Smooth muscle cell (in vitro differentiated cells): ENCODE results near the gene FMN1. TPM values are rescaled to one million over a fixed set of nuclear protein-coding genes. Genes with fewer than 3 reads are reported as not detected.

Experiments
- DNase-seq: peaks from one replicate; lab custom pipeline; 2025; ENCODE audit not compliant: unreplicated experiment; lab: John Stamatoyannopoulos, UW
- H2AFZ ChIP-seq: fragments of 200-600 bp; sonication (generic); 2 replicates; pipeline ENCODE4 v1.6.0; 2016; ENCODE audit warnings: antibody characterized with exemption, low read depth, mild to moderate bottlenecking
- H3F3A ChIP-seq: fragments of 200-600 bp; sonication (generic); 2 replicates; pipeline ENCODE4 v1.6.0; 2017; ENCODE audit warnings: antibody characterized with exemption, low read depth
- H3K27ac ChIP-seq: fragments of 200-600 bp; sonication (generic); 2 replicates; pipeline ENCODE4 v1.5.1; 2016; ENCODE audit warnings: low read depth, mild to moderate bottlenecking
- H3K27me3 ChIP-seq: fragments of 200-600 bp; sonication (generic); 2 replicates; pipeline ENCODE4 v1.6.1; 2016; ENCODE audit warnings: low read depth, mild to moderate bottlenecking
- H3K36me3 ChIP-seq: fragments of 200-600 bp; sonication (generic); 2 replicates; pipeline ENCODE4 v1.5.1; 2016; ENCODE audit warnings: low read depth
- H3K4me1 ChIP-seq: fragments of 200-600 bp; sonication (generic); 2 replicates; pipeline ENCODE4 v1.5.1; 2016; ENCODE audit warnings: low read depth
- H3K4me2 ChIP-seq: fragments of 200-600 bp; sonication (generic); 2 replicates; pipeline ENCODE4 v1.6.0; 2016; ENCODE audit warnings: mild to moderate bottlenecking
- H3K4me3 ChIP-seq: fragments of 200-600 bp; sonication (generic); 2 replicates; pipeline ENCODE4 v1.5.1; 2016; ENCODE audit warnings: mild to moderate bottlenecking
- H3K79me2 ChIP-seq: fragments of 200-600 bp; sonication (generic); 2 replicates; pipeline ENCODE4 v1.6.0; 2016; ENCODE audit warnings: low read depth, mild to moderate bottlenecking
- H3K9ac ChIP-seq: fragments of 200-600 bp; sonication (generic); 2 replicates; pipeline ENCODE4 v1.6.0; 2016; ENCODE audit warnings: low read depth
- H3K9me3 ChIP-seq: fragments of 200-600 bp; sonication (generic); replicated peaks from 2 replicates; pipeline ENCODE4 v1.5.1; 2016; ENCODE audit warnings: low read depth
- H4K20me1 ChIP-seq: fragments of 200-600 bp; sonication (generic); 2 replicates; pipeline ENCODE4 v1.6.0; 2016; ENCODE audit warnings: low read depth
- CTCF ChIP-seq: fragments of 200-600 bp; sonication (generic); IDR thresholded peaks from 2 replicates; pipeline ENCODE4 v1.5.1; 2017; ENCODE audit warnings: borderline replicate concordance, mild to moderate bottlenecking, antibody characterized with exemption; ENCODE audit not compliant: insufficient read depth, poor library complexity, severe bottlenecking
- WGBS: methylation state at CpG from one replicate; pipeline ENCODE4 v1.1.7; 2016; ENCODE audit warnings: low lambda C conversion rate; 5-methylcytosine and 5-hydroxymethylcytosine counted together
- polyA plus RNA-seq: library from polyadenylated mRNA; unstranded; fragments of >200 nt; fragmentation: Nextera tagmentation; extraction: Ambion mirVana; gene quantifications from 2 replicates; pipeline ENCODE4 v1.2.1, GENCODE V29; 2016
- total RNA-seq: library from RNA; depleted of rRNA; stranded (reverse); fragments of >200 nt; gene quantifications from 2 replicates; pipeline ENCODE4 v1.2.3, GENCODE V29; 2014

The FMN1 gene
- total and polyA plus RNA-seq, 2 experiments from 2014 or later, result 0.08 to 4.0 TPM

GRCh38 chr15:32861761-32862160 lies 332.8 kb downstream of the FMN1 start:
- TF ChIP-seq CTCF, result no peak
- no peaks in the 10 kb centered on the region for H3K27me3 ChIP-seq
- WGBS, result 30% methylated on average over 14 of the region's 14 CpGs
- H4K20me1 ChIP-seq, result no peaks in the 10 kb centered on the region
- H3K4me2 ChIP-seq, result peak overlapping the region; percentile 71
- no peak for DNase-seq
- H3K9me3 ChIP-seq, result no peaks in the 10 kb centered on the region
- peaks cover 16% of the 10 kb centered on the region for H3F3A ChIP-seq
- H2AFZ ChIP-seq, result peak overlapping the region; percentile 61
- peaks cover 23% of the 10 kb centered on the region for H3K4me1 ChIP-seq
- H3K36me3 ChIP-seq, result no peaks in the 10 kb centered on the region
- peak overlapping the region; percentile 0 for H3K9ac ChIP-seq
- H3K79me2 ChIP-seq, result no peaks in the 10 kb centered on the region
- peak overlapping the region; percentile 62 for H3K27ac ChIP-seq
- H3K4me3 ChIP-seq, result peak overlapping the region; percentile 11

GRCh38 chr15:32861174-32861573 lies 333.3 kb downstream of the FMN1 start:
- peak overlapping the region; percentile 71 for H3K4me2 ChIP-seq
- no peak overlapping the region for H3K9ac ChIP-seq
- H3F3A ChIP-seq, result peaks cover 22% of the 10 kb centered on the region
- DNase-seq, result no peak
- H3K4me1 ChIP-seq, result peaks cover 22% of the 10 kb centered on the region
- H3K4me3 ChIP-seq, result no peak overlapping the region
- H4K20me1 ChIP-seq, result no peaks in the 10 kb centered on the region
- H3K79me2 ChIP-seq, result no peaks in the 10 kb centered on the region
- H2AFZ ChIP-seq, result no peak overlapping the region
- no peaks in the 10 kb centered on the region for H3K27me3 ChIP-seq
- no peaks in the 10 kb centered on the region for H3K9me3 ChIP-seq
- TF ChIP-seq CTCF, result no peak
- WGBS, result 91% methylated on average over 5 of the region's 5 CpGs
- H3K36me3 ChIP-seq, result no peaks in the 10 kb centered on the region
- H3K27ac ChIP-seq, result peak overlapping the region; percentile 62

GRCh38 chr15:32859996-32860395 lies 334.5 kb downstream of the FMN1 start:
- Histone ChIP-seq H4K20me1 (no peaks in the 10 kb centered on the region), H3K27ac (peak overlapping the region; percentile 27), H3K36me3 (no peaks in the 10 kb centered on the region), H3K4me1 (peaks cover 30% of the 10 kb centered on the region), H3K9me3 (no peaks in the 10 kb centered on the region), H3K79me2 (no peaks in the 10 kb centered on the region), H3K9ac (no peak overlapping the region), H2AFZ (no peak overlapping the region), H3K4me2 (no peak overlapping the region), H3F3A (peaks cover 31% of the 10 kb centered on the region), H3K4me3 (no peak overlapping the region), H3K27me3 (no peaks in the 10 kb centered on the region)
- TF ChIP-seq CTCF, result no peak
- 94% methylated on average over 2 of the region's 2 CpGs for WGBS
- DNase-seq, result no peak

- DNase-seq, result no peak
- H3K4me3 ChIP-seq, result no peak overlapping the region
- H3K27ac ChIP-seq, result peak overlapping the region; percentile 27
- no peaks in the 10 kb centered on the region for H3K36me3 ChIP-seq
- H4K20me1 ChIP-seq, result no peaks in the 10 kb centered on the region
- no peaks in the 10 kb centered on the region for H3K9me3 ChIP-seq
- H3K4me1 ChIP-seq, result peaks cover 30% of the 10 kb centered on the region
- 63% methylated on average over 3 of the region's 3 CpGs for WGBS
- H3K27me3 ChIP-seq, result no peaks in the 10 kb centered on the region
- TF ChIP-seq CTCF, result no peak
- peak overlapping the region; percentile 16 for H3K4me2 ChIP-seq
- no peak overlapping the region for H3K9ac ChIP-seq
- H3F3A ChIP-seq, result peaks cover 33% of the 10 kb centered on the region
- H3K79me2 ChIP-seq, result no peaks in the 10 kb centered on the region
- no peak overlapping the region for H2AFZ ChIP-seq
Observed at GRCh38 chr15:32859251-32859650, 335.3 kb downstream of the FMN1 start.
